GM12875 (cell line): Measurements from ENCODE around the gene HBG1.
"Not testable (repeated sequence)": the region's sequence is repeated elsewhere in the genome, so short reads cannot be mapped to it uniquely, and the experiment has no call there.

Experiments
- H3K4me3 ChIP-seq: one replicate; pipeline ENCODE4 v1.5.1; 2011; ENCODE audit warnings: low read depth, low read length, control low read depth
- TF ChIP-seq, protein P1 (sequence below): IDR thresholded peaks from 2 replicates; pipeline ENCODE4 v1.5.1; 2011; ENCODE audit warnings: low read depth, mild to moderate bottlenecking, control low read depth, inconsistent platforms, low read length, moderate library complexity, borderline replicate concordance; ENCODE audit not compliant: insufficient read depth

HBG1 gene

DNA sequence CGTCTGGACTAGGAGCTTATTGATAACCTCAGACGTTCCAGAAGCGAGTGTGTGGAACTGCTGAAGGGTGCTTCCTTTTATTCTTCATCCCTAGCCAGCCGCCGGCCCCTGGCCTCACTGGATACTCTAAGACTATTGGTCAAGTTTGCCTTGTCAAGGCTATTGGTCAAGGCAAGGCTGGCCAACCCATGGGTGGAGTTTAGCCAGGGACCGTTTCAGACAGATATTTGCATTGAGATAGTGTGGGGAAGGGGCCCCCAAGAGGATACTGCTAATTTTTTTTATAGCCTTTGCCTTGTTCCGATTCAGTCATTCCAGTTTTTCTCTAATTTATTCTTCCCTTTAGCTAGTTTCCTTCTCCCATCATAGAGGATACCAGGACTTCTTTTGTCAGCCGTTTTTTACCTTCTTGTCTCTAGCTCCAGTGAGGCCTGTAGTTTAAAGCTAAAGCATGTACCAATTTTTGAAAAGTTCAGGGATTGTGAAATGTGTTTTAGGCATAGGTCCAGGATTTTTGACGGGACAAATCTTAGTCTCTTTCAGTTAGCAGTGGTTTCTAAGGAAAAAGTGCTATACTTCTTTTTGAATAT lies at the start of gene HBG1:
TSS of gene HBG1 (minus strand) at position 51 of the 590 bp plus-strand sequence. CDS start 53 bp downstream, outside the sequence.
- H3K4me3 ChIP-seq: not testable (repeated sequence)

DNA sequence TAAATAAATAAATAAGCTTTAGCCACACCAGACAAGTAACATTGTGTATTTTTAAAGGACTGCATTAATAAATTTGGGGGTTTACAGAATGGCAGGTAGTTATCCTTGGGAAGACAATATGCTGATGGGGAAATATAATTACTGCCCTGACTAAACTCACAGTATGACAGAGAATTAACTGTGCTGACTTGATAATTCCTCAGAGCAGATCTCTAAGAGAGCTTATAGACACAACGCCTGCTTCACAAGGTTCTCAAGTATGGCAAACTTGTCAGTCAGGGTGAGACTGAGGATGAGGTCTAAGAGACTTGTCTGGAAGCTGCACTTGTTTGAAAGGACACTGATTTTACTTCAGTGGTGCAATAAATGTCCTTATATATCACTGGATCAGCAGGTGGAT lies 48.8 kb upstream of the HBG1 start:
- TF ChIP-seq, protein P1, sequence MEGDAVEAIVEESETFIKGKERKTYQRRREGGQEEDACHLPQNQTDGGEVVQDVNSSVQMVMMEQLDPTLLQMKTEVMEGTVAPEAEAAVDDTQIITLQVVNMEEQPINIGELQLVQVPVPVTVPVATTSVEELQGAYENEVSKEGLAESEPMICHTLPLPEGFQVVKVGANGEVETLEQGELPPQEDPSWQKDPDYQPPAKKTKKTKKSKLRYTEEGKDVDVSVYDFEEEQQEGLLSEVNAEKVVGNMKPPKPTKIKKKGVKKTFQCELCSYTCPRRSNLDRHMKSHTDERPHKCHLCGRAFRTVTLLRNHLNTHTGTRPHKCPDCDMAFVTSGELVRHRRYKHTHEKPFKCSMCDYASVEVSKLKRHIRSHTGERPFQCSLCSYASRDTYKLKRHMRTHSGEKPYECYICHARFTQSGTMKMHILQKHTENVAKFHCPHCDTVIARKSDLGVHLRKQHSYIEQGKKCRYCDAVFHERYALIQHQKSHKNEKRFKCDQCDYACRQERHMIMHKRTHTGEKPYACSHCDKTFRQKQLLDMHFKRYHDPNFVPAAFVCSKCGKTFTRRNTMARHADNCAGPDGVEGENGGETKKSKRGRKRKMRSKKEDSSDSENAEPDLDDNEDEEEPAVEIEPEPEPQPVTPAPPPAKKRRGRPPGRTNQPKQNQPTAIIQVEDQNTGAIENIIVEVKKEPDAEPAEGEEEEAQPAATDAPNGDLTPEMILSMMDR: no peak
- H3K4me3 ChIP-seq: no peak overlapping the region

DNA sequence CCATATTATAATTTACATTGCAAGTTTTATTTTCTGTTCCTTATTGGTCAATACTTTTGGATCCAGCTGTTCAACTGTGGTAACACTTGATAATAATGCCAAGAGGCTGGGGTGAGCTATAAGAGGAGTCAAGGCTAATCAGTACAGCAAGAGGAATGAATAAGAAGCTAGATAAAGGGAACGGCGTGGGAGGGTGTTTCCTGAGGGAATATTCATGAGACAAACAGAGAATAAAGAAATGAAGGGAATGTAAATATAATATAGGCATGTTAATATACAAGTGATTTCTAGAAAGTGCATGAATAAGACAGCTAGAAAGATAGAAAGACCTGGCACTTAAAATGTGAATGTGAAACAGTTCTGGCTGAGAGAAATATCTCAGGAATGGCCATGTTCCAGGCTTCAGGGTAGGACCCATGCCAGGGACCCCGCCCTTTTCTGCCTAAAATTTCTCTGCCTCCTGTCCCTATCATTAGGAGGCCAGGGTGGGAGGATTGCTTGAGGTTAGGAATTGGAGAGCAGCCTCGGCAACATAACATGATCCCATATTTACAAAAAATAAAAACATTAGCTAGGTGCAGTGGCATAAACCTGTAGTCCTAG lies 48.2 kb upstream of the HBG1 start:
- TF ChIP-seq, protein P1: no peak

GRCh38 chr11:5294342-5294995 lies 44.8 kb upstream of the HBG1 start:
- not testable (repeated sequence) for H3K4me3 ChIP-seq

More for the DNA sequence above, 48.2 kb upstream of the HBG1 start:
- H3K4me3 ChIP-seq: no peak overlapping the region

DNA sequence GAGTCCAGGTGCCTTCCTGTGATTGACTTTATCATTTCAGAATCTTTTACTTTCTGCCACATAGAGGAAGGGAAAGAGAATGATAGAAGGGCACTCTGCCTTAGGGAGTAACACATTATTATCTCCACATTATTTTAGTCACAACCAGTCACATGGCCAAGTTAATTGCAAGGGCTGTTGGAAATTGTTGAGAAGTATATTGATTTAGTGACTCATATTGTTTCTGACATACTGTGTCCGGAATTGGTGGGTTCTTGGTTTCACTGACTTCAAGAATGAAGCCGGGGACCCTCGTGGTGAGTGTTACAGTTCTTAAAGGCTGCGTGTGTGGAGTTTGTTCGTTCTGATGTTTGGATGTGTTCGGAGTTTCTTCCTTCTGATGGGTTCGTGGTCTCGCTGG lies 43.4 kb upstream of the HBG1 start:
- TF ChIP-seq, protein P1: no peak
- no peak overlapping the region for H3K4me3 ChIP-seq

DNA sequence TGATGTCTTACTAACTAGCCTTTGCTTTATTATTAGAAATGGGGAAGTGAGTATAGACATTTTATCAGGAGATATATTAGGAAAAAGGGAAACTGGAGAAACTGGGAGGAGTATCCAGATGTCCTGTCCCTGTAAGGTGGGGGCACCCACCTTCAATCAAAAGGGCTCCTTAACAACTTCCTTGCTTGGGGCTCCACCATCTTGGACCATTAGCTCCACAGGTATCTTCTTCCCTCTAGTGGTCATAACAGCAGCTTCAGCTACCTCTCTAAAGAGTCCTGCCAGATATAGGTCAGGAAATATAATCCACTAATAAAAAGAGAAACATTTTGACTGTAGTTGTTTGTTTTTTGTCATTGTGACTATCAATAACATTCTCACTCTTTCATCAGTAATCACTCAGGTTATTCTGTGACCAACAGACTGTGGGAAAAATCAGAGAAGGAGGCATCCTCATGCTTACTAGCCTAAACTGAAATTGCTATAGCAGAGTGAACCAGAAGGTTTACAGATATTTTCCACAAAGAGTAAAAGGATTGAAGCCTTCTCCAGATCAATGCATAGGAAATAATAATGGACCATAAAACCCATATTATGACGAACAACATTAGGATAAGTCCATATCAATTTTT lies 41.7 kb upstream of the HBG1 start:
- TF ChIP-seq, protein P1: peak; percentile 62

DNA sequence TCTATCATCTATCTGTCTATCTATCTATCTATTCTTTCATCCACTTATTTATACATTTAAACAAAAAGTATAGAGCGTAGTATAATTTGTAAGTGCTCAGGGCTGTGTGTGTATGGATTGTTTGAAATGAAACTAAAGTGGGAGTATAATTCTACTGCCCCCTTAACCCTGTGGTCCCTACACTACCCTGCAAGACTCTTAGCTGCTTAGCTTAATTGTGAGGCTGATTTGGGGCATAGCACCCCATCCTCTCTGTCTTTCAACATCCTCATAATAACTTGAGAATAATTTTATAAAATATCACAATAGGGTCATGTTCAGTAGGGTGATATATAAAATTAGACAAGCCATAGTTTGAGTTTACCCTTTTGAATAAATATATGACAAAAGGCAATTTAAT lies 40.4 kb upstream of the HBG1 start:
- H3K4me3 ChIP-seq: no peak overlapping the region
- TF ChIP-seq, protein P1: no peak

More for the DNA sequence above, 41.7 kb upstream of the HBG1 start:
- H3K4me3 ChIP-seq: no peak overlapping the region

DNA sequence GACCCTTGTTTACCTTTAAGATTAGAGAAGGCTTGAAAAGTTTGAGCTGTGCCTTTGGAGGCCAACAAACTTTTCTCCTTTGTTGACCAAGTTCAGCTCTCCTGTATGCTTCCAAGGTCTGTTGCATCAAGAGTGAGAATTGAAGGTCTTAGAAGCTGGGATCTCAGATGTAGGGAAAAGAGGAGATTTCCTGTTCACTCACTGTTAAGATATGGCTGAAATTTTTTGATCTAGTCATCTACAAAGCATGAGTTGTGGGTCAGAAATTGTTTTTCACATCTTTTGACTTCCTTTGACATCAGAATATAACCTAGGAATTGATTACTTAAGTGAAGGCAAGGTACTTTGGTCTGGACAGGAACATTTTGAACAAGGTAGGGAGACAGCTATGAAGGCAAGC lies 40.0 kb upstream of the HBG1 start:
- TF ChIP-seq, protein P1: no peak
- H3K4me3 ChIP-seq: no peak overlapping the region
